A549 (cell line): Measurements from ENCODE around the gene METTL14. TPM values are rescaled to one million over a fixed set of nuclear protein-coding genes. Genes with fewer than 3 reads are reported as not detected.

ENCODE experiments used
- ATAC-seq, 2 experiments: fragments of 200-7000 bp in 1 of 2; fragments of >200 bp in 1 of 2; cut with Nextera tagmentation in 1 of 2; cut with Tn5 transposase in 1 of 2; 3 replicates each; pipeline versions ENCODE4 v1.8.0 to v1.9.1; 2018 to 2020; ENCODE audit warnings: mild to moderate bottlenecking in 1 of 2, moderate library complexity in 1 of 2
- CTCF ChIA-PET: fragments of 300-600 bp; sonication (Branson Sonifier 250); formaldehyde crosslinking; extraction: SDS; loops from one replicate; lab custom pipeline; 2021; ENCODE audit warnings: antibody characterized with exemption, inconsistent platforms; lab: Yijun Ruan, JAX
- POLR2A ChIA-PET: fragments of 350-600 bp; formaldehyde crosslinking; extraction: SDS; loops from one replicate; lab custom pipeline; 2021; ENCODE audit warnings: antibody characterized with exemption, inconsistent platforms; lab: Yijun Ruan, JAX
- DNase-seq, 2 experiments: peaks; one replicate each; pipeline versions ENCODE4 v3.0.0 to v3.0.0-alpha.2; 2011 to 2016; ENCODE audit warnings: low read depth in 1 of 2, low spot score in 1 of 2
- FAIRE-seq: peaks from 2 replicates; lab custom pipeline; 2011; peaks lifted over from hg19 to GRCh38; lab: Jason Lieb, UNC
- H3K27ac ChIP-seq, 2 experiments: fragments of >200 bp; sonication (Bioruptor Twin); formaldehyde crosslinking; 3 replicates each; pipeline ENCODE4 v1.5.1; 2016 to 2017
- H3K4me1 ChIP-seq: fragments of >200 bp; sonication (Bioruptor Twin); formaldehyde crosslinking; 3 replicates; pipeline ENCODE4 v1.6.1; 2016
- H3K4me2 ChIP-seq: fragments of >200 bp; sonication (Bioruptor Twin); formaldehyde crosslinking; 3 replicates; pipeline ENCODE4 v1.6.1; 2016
- H3K4me3 ChIP-seq: fragments of >200 bp; sonication (Bioruptor Twin); formaldehyde crosslinking; 3 replicates; pipeline ENCODE4 v1.5.1; 2016
- H3K9me3 ChIP-seq: fragments of >200 bp; sonication (Bioruptor Twin); formaldehyde crosslinking; 3 replicates; pipeline ENCODE4 v1.6.1; 2016
- BHLHE40 ChIP-seq: IDR thresholded peaks from 2 replicates; pipeline ENCODE4 v1.6.1; 2012; ENCODE audit warnings: low read depth, low read length, inconsistent platforms
- CBX2 ChIP-seq: fragments of 200-600 bp; sonication (generic); IDR thresholded peaks from 2 replicates; pipeline ENCODE4 v1.6.1; 2016; ENCODE audit warnings: low read depth, mild to moderate bottlenecking, borderline replicate concordance
- CBX8 ChIP-seq: fragments of 200-600 bp; sonication (generic); IDR thresholded peaks from 2 replicates; pipeline ENCODE4 v1.6.1; 2016
- CHD4 ChIP-seq: fragments of 200-600 bp; sonication (generic); IDR thresholded peaks from 2 replicates; pipeline ENCODE4 v1.6.1; 2016; ENCODE audit warnings: antibody characterized with exemption, mild to moderate bottlenecking, borderline replicate concordance
- FOXS1 ChIP-seq: fragments of 250-450 bp; sonication (Bioruptor Pico); IDR thresholded peaks from 2 replicates; pipeline ENCODE4 v1.5.0; 2020; ENCODE audit warnings: mild to moderate bottlenecking, moderate library complexity
- GATA3 ChIP-seq: IDR thresholded peaks from 2 replicates; pipeline ENCODE4 v1.6.1; 2012; ENCODE audit warnings: borderline replicate concordance
- HDAC2 ChIP-seq: fragments of 200-600 bp; sonication (generic); IDR thresholded peaks from 2 replicates; pipeline ENCODE4 v1.6.1; 2016
- HMGXB4 ChIP-seq: fragments of 250-450 bp; sonication (Bioruptor Pico); IDR thresholded peaks from 2 replicates; pipeline ENCODE4 v1.5.0; 2021; ENCODE audit warnings: mild to moderate bottlenecking, moderate library complexity, borderline replicate concordance
- JUN ChIP-seq, 2 experiments: fragments of >200 bp; sonication (Bioruptor Twin); formaldehyde crosslinking; IDR thresholded peaks; 2 replicates in 1 of 2; 3 replicates in 1 of 2; pipeline ENCODE4 v1.6.1; 2016 to 2017
- JUNB ChIP-seq: fragments of >200 bp; sonication (Bioruptor Twin); formaldehyde crosslinking; IDR thresholded peaks from 2 replicates; pipeline ENCODE4 v1.6.1; 2016
- MAX ChIP-seq: IDR thresholded peaks from 2 replicates; pipeline ENCODE4 v1.6.1; 2012
- MAZ ChIP-seq: fragments of 150-350 bp; IDR thresholded peaks from 2 replicates; pipeline ENCODE4 v1.6.1; 2014; ENCODE audit warnings: antibody characterized with exemption, low read depth, low read length, borderline replicate concordance
- RAD21 ChIP-seq, 2 experiments: fragments of >200 bp in 1 of 2; sonication (Bioruptor Twin) in 1 of 2; formaldehyde crosslinking in 1 of 2; IDR thresholded peaks in 1 of 2; conservative IDR thresholded peaks in 1 of 2; 2 replicates in 1 of 2; 3 replicates in 1 of 2; pipeline ENCODE4 v1.6.1; 2012 to 2018; ENCODE audit warnings: inconsistent platforms in 1 of 2
- SMC3 ChIP-seq: fragments of >200 bp; sonication (Bioruptor Twin); formaldehyde crosslinking; IDR thresholded peaks from 3 replicates; pipeline ENCODE4 v1.6.1; 2018; ENCODE audit warnings: inconsistent platforms
- SREBF2 ChIP-seq: fragments of 450-650 bp; IDR thresholded peaks from 2 replicates; pipeline ENCODE4 v1.6.1; 2014; ENCODE audit warnings: mild to moderate bottlenecking, moderate library complexity
- ZC3H11A ChIP-seq: fragments of 450-650 bp; IDR thresholded peaks from 2 replicates; pipeline ENCODE4 v1.6.1; 2014; ENCODE audit warnings: antibody characterized with exemption, mild to moderate bottlenecking
- ZFP36 ChIP-seq: fragments of 450-650 bp; IDR thresholded peaks from 2 replicates; pipeline ENCODE4 v1.6.1; 2014; ENCODE audit warnings: borderline replicate concordance; ENCODE audit not compliant: partially characterized antibody
- ZNF302 ChIP-seq: fragments of 250-450 bp; sonication (Bioruptor Pico); IDR thresholded peaks from 2 replicates; pipeline ENCODE4 v1.9.0; 2021; ENCODE audit warnings: inconsistent platforms, mild to moderate bottlenecking, moderate library complexity
- whole genome bisulfite sequencing: methylation state at CpG from one replicate; pipeline ENCODE4 v1.1.6; 2017; ENCODE audit errors: missing lambda C conversion rate; 5-methylcytosine and 5-hydroxymethylcytosine counted together
- polyA plus RNA-seq, 4 experiments: library from polyadenylated mRNA; depleted of rRNA in 3 of 4; stranded (reverse); fragments of >200 nt; fragmentation: RNase III in 1 of 4; extraction: RNeasy Plus Mini Kit Qiagen cat#74134 plus additional on column Dnase treatment in 1 of 4; gene quantifications; 2 replicates in 3 of 4; 3 replicates in 1 of 4; pipeline ENCODE4 v1.2.3, GENCODE V29; 2011 to 2017

The METTL14 gene
- polyA plus RNA-seq, 2 of the 4 experiments (the other 2 are of a cell fraction): 20.9 to 25.2 TPM

GRCh38 chr4:118753685-118754084 is 68.5 kb downstream of the METTL14 start:
- H3K4me1 ChIP-seq: no peaks in the 10 kb centered on the region
- no peak overlapping the region for H3K4me2 ChIP-seq
- H3K27ac ChIP-seq: no peak overlapping the region
- TF ChIP-seq BHLHE40 (no peak), CHD4 (no peak), GATA3 (no peak), SREBF2 (no peak)
- 74% methylated on average over 1 of the region's 1 CpG for WGBS
- POLR2A ChIA-PET: no interaction called here
- no peak overlapping the region for H3K4me3 ChIP-seq
- DNase-seq (no peak), FAIRE-seq (no peak), ATAC-seq (no peak)
- CTCF ChIA-PET: no interaction called here
- no peaks in the 10 kb centered on the region for H3K9me3 ChIP-seq

GRCh38 chr4:118754890-118755289 is 69.7 kb downstream of the METTL14 start:
- no peaks in the 10 kb centered on the region for H3K9me3 ChIP-seq
- no peak overlapping the region for H3K27ac ChIP-seq
- POLR2A ChIA-PET: no interaction called here
- no peak overlapping the region for H3K4me3 ChIP-seq
- DNase-seq (no peak), FAIRE-seq (no peak), ATAC-seq (no peak)
- TF ChIP-seq RAD21 (conservative IDR thresholded peaks at IDR 0.05 in 1 of 2, IDR thresholded peaks at IDR 0.05 in 1 of 2) (no peak), HDAC2 (no peak), ZNF302 (CRISPR knock-in tag) (no peak), FOXS1 (no peak), HMGXB4 (CRISPR knock-in tag) (no peak), CBX2 (no peak), SMC3 (no peak)
- H3K4me1 ChIP-seq: no peaks in the 10 kb centered on the region
- WGBS: 87% methylated on average over 2 of the region's 2 CpGs
- CTCF ChIA-PET: interaction anchor here (1.2 kb wide), 1 partner anchor 9 kb away, joined by 3 read pairs; no protein-coding TSS in a partner anchor
- no peak overlapping the region for H3K4me2 ChIP-seq

GRCh38 chr4:118755438-118756226 is 70.4 kb downstream of the METTL14 start:
- H3K4me1 ChIP-seq: no peaks in the 10 kb centered on the region
- 73% methylated on average over 2 of the region's 2 CpGs for WGBS
- ChIA-PET CTCF (no interaction called here), POLR2A (no interaction called here)
- ATAC-seq (no peak), DNase-seq (no peak), FAIRE-seq (no peak)
- no peak overlapping the region for H3K4me3 ChIP-seq
- no peaks in the 10 kb centered on the region for H3K9me3 ChIP-seq
- no peak for TF ChIP-seq ZC3H11A
- no peak for TF ChIP-seq JUNB
- no peak overlapping the region for H3K27ac ChIP-seq
- no peak overlapping the region for H3K4me2 ChIP-seq

GRCh38 chr4:118756429-118756828 is 71.2 kb downstream of the METTL14 start:
- 71% methylated on average over 3 of the region's 3 CpGs for WGBS
- TF ChIP-seq GATA3 (no peak), CHD4 (no peak), SMC3 (no peak), JUN (IDR thresholded peaks at IDR 0.05) (no peak), MAZ (no peak), ZFP36 (no peak), MAX (no peak), CBX8 (no peak)
- TF ChIP-seq, all 56 proteins: peak for 0
- no peak for ATAC-seq
- DNase-seq: no peak
- Histone ChIP-seq H3K9me3 (no peaks in the 10 kb centered on the region), H3K4me1 (no peaks in the 10 kb centered on the region), H3K4me3 (no peak overlapping the region), H3K27ac (no peak overlapping the region), H3K4me2 (no peak overlapping the region)
- POLR2A ChIA-PET: no interaction called here
- CTCF ChIA-PET: interaction anchor here (0.6 kb wide), 1 partner anchor 388 kb away, joined by 3 read pairs; no protein-coding TSS in a partner anchor
- FAIRE-seq: no peak
